Middle frontal gyrus (tissue), 1 donor: ENCODE data around the gene HMG20A.
"Not testable (repeated sequence)": the region's sequence is repeated elsewhere in the genome, so short reads cannot be mapped to it uniquely, and the experiment has no call there.

Experiments
- DNase-seq: peaks from one replicate; pipeline ENCODE4 v3.0.0-alpha.2; 2015; ENCODE audit warnings: low spot score; ENCODE audit errors: extremely low spot score

The HMG20A gene

DNA sequence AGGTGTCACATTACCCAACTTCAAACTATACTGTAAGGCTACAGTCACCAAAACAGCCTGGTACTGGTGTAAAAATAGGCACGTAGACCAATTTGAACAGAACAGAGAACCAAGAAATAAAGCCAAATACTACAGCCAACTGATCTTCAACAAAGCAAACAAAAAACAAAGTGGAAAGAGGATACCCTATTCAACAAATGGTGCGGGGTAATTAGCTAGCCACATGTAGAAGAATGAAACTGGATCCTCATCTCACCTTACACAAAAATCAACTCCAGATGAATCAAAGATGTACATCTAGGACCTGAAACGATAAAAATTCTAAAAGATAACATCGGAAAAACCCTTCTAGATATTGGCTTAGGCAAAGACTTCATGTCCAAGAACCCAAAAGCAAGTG, 13.8 kb upstream of the HMG20A start:
- DNase-seq = no peak

GRCh38 chr15:77409259-77410156, 11.2 kb upstream of the HMG20A start:
- no peak for DNase-seq

DNA sequence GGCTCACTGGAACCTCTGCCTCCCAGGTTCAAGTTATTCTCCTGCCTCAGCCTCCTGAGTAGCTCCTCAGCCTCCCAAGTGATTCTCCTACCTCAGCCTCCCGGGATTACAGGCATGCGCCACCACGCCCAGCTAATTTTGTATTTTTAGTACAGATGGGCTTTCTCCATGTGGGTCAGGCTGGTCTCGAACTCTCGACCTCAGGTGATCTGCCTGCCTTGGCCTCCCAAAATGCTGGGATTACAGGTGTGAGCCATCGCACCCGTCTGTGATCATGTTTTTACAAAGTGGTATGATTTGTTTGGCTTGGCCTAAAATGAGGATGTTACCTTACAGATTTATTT, 10.6 kb upstream of the HMG20A start:
- not testable (repeated sequence) for DNase-seq

DNA sequence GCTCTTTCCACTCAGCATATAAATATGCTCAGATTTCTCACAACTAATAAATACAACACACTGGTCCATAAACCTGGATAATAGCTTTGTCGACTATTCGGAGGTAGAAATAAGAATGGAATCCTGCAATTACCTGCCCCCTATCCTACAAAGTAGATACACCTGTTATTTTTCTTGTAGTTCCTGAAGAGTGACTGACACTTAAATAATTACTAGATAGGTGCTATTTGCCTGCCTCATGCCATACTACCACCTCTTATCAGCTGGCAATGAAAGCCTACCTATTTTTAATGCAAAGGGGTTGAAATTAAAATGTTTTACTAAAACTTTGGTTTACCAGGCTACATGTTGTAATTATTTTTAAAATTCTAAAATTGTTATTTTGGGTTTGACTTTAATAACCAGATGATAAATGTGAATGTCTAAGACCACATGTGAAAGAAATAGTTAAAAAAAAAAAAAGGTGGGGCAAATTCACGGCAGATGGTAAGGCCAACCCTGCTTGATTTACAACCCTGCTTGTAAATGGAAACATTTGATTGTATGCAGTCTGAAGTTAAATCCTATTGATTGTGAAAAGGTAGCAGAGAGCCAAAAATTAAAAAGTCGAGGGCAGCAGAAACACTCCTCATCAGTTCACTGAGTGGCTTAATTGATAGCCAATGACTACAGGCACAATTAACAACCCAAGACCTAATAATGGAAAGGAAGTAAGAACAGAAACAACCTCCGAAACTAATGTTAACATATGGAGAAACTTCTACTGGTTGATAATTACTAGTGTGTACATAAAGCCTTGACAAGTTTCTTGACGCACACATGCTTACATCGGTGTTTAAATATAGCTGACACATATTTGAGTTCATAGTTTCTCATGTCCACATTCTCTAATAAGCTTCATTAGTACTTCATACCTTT, 9.7 kb upstream of the HMG20A start:
- DNase-seq = no peak

GRCh38 chr15:77411619-77411976, 9.1 kb upstream of the HMG20A start:
- no peak for DNase-seq

DNA sequence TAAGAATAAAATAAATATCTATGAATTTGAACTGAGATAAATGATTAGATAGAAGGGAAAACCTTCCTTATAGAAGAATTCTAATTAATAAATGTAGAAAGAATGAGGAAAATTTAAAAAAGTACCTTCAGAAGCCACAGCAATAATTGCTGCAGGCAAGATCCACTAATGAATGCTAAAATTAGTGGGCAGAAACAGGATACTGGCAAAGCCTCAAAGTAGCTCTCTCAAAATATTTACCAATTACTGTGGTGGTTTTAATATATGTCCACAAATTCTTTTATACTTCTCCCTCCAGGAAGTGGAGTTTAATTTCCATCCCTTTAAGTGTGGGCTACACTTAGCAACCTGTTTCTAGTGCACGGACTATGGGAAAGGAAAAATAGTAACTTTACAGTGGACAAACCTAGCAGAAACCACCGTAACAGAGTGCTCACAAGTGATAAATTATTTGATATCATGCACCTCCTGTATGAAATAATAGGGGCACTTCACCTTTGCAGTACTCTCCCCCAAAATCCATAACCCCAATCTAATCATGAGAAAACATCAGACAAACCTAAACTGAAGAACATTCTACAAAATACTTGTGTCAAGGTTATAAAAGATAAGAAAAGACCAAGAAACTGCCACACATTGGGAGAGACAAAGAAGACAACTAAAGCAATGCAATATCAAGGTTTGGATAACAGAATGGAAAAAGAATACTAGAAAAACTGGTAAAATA, 7.6 kb upstream of the HMG20A start:
- DNase-seq = no peak

DNA sequence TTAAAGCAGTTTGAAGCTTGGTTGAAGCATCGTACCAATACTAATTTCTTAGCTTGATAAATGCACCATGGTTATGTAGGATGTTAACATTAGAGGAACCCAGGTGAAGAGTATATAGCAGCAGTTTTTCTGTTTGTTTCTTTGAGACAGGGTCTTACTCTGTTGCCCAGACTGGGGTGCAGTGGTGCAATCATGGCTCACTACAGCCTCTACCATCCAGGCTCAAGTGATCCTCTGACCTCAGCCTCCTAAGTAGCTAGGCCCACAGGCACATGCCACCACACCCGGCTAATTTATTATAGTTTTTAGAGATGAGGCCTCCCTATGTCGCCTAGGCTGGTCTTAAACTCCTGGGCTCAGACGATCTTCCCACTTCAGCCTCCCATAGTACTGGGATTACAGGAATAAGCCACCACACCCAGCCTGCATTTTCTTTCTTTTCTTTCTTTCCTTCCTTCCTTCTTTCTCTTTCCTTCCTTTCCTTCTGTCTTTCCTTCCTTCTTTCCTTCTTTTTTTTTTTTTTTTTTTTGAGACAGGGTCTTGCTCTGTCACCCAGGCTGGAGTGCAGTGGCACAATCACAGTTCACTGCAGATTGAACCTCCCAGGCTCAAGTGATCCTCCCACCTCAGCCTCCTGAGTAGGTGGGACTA, 6.9 kb upstream of the HMG20A start:
- DNase-seq = no peak

DNA sequence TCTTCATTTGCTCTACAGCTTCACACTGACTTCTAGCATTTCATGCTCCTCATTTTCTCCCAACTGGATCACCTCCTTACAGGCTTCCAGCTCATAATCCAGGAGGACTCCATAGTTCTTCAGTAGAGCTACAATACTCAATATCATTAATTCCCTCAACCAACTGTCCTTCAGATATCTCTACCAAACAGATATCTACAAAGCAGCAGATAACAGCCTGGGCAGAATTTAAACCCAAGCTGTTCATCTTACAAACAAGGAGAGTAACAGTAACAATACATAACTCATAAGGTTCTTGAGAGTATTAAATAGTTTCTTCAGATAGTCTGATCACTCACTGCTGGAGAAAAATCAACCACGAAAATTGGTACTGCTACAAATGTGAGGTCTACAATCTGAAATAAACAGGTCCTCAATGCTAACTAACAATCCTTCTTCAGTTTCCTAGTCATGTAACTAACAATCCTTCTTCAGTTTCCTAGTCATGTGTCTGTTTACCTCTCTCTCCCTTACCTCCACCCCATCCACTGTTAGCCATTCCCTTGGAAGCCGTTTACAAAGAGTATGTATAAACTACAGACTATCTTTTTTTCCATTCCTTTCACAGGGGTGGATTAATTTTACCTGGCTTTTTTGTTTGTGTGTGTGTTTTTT, 5.8 kb upstream of the HMG20A start:
- DNase-seq = no peak

DNA sequence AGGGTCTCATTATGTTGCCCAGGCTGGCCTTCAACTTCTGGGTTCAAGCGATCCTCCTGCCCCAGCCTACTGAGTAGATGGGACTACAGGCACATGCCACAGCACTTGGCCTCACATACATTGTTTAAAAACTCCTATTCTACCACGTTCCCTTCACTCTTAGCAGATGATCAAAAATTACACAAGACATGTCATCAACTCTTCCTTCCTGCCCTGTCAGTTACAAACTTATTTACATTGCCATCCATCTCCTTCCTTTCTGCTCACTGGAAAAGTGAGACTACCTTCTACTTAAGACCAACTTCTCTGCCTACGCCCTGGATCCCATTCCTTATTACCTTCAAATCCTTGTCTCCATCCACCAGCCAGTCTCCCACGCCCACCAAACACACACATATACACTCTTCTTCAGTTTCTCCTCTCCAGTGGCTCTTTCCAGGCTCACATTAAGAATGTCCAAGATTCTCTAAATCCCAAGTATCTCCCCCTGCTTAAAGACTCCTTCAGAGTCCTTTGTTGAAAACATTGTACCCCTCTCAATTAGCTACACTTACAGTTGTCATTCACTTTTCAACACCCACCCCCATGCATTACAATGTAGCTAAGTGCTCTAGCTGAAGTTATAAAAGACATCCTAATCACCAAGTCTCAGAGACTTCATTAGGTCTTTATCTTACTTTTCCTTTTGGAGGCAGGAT, 5.1 kb upstream of the HMG20A start:
- DNase-seq = no peak

DNA sequence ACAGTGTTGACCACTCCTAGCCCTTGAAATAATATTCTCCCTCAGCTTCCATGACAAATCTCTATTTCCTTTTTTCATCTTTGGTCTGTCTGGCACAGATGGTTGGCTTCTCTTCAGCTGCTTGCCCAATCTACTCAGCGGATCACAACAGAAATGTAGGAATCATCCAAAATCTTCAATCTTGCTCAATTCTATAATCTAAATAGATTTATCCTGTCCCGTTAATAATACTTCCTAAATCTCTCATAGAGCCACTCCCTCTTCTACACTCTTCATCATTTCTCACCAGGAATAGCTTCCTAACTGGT, 4.6 kb upstream of the HMG20A start:
- DNase-seq = no peak

DNA sequence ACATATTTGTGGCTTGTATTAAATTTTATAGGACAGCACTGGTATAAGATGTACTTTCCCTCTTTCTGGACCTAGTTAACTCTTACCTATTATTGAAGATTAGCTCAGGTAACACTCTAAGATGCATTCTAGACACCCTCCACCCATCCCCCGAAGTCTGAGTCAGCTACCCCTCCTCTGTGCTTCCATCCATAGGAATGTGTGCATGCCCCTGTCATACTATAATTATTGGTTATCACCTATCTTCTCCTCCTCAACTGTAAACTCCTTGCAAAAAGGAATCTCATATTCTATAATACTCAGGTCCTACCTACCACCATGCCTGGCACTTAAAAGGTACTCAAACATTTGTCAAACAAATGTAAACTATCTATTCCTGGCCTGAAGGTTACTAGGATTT, 3.7 kb upstream of the HMG20A start:
- no peak for DNase-seq

DNA sequence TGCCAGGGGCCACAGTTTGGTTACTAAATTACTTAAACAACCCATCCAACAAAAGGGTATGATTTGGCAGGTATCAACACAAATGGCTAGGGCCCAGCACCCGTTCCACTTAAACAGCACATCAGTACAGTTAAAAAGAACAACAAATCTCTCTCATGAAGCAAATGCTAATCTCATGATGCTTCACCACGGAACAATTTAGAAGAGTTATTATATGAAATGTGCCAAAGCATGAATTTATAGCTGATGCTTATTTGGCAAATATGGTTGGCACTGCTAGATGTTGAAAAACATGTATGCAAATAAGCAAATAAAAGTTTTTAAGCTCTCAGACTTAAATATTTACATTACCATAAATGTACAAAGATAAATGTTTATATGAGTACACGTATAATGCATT, 3.1 kb upstream of the HMG20A start:
- DNase-seq = no peak

- DNase-seq = no peak
Observed at GRCh38 chr15:77418391-77418965, 2.2 kb upstream of the HMG20A start.

DNA sequence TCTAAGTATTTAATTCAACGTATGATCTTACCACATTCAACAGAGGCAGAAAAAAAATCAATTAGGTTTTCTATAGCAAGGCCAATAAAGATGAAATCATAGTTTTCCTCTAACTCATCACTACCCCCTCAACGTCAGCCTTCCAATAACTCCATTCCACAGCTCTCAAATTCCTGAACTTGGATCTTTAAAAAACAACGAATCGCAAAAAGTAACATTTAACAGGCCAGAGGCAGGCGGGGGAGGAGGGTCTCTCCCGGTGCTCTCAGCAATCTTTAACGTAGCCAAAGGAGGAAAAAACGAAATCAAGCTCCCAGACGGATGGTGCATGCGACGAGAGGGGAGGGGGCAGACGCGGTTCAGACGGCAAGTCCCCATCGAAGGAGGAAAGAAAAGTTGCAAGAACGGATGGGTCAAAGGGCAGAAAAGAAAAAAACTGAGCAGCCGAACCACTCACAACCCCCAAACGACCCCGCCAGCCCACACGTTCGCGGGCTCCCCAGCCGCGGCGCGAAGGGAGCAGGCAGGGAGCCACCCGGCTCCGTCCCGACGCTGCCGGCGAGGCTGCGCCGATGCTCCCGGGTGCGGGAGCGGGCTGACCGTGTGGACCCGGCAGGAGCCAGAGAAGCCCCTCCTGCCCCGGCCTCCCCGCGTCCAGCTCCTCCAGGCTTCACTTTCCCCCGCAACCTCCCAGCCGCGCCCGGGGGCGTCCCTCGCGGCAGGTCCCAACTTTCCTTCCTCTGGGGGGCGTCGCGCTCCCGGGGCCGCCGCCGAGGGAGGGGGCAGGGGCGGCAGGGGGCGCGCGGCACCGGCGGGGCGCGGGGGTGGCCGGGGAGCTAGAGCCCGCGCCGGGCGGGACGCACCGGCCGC, 1.5 kb upstream of the HMG20A start:
- DNase-seq = no peak

DNA sequence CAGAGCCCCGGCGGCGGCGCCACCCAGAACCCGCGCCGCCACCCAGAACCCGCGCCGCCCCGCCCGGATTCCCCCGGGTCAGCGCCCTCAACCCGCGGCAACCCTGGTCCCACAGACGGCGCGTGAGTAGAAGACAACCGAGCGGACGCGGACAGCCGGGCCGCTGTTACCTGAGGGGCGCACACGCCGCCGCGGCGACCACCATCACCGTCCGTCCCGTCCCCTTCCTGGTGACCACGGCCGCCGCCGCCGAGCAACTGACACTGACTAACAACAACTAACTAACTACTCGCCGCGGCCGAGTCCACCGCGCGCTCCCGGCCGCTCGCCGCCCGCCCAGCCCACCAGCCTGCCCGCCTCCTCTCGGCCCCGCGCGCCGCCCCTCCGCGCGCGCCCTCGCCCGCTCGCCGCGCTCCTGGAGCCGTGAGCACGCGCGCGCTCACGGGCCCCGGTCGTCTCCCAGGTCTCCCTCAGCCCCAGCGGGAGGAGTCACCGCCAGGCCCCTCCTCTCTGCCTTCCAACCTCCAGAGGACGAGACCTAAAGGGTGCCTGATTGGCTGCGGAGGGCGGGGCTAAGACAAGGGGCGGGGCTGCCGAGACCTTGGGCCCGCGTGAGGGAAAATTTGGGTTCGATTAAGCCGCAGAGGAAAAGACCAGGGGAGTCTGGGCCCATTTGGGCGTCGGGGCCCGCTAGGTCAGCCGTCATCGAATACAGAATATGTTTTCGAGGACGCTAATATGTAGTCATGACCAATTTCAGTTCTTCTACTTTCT, 665 bp upstream of the HMG20A start, which contains the start of gene PEAK1:
Gene PEAK1 (minus strand): TSS at position 269 of the 774 bp plus-strand sequence. CDS start 238,178 bp downstream, outside the sequence.
- DNase-seq = peak; percentile 93

DNA sequence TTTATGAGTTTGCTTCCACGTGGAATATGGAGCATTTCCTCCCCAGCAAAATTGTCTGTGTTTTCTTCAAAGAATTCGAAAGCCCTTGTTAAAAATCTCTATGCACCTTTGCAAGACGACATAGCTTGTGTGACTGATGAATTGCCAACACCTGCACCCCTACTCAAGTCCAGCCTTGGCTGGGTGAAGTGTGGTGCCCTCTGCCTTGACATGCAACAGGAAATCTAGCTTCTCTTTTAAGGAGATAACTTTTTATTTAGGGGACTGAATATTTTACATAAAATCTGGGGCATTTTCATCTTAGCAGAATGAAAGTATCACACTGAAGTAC, 647 bp downstream of the HMG20A start:
- DNase-seq = no peak

- no peak for DNase-seq
Observed at GRCh38 chr15:77425104-77425503, 4.4 kb downstream of the HMG20A start.

GRCh38 chr15:77426377-77426776, 5.7 kb downstream of the HMG20A start:
- no peak for DNase-seq
